Right lobe of liver (tissue), 4 donors: ENCODE measurements around the gene TLE1.

Source experiments
- CTCF ChIP-seq, 4 donors: fragments of 200-600 bp in 3 of 4; fragments of 450-650 bp in 1 of 4; IDR thresholded peaks; one replicate each; pipeline versions ENCODE4 v1.5.1 to v1.8.0; 2016 to 2022; ENCODE audit warnings: antibody characterized with exemption in 4 of 4, mild to moderate bottlenecking in 2 of 4
- POLR2A ChIP-seq: fragments of 450-650 bp; IDR thresholded peaks from one replicate; pipeline ENCODE4 v1.6.1; 2017; ENCODE audit warnings: antibody characterized with exemption, mild to moderate bottlenecking
- donor health status: DM: no; HTN: no; CAD: no.
- donor health status: DM: no; HTN: no; CAD: no.
- donor health status: DM: no; HTN: yes; CAD: no.

DNA sequence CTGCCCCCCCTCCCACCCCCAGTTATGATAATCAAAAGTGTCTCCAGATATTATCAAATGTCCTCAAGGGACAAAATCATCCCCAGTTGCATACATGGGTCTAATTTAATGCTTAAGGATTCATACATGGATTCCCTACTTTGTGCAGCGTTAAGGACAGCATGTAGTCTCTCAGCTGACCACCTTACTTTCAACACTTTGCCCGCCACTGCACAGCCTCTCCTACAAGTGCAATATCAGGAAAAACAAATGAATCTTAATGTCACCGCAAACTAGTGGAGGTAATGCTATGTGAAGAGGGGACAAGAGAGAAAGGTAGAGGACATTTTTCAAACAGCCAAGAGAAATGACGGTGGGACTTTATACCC, 78.6 kb downstream of the TLE1 start:
- TF ChIP-seq CTCF (IDR thresholded peaks at IDR 0.05) (no peak), POLR2A (no peak)
